Thymus (tissue), 11 donors: ENCODE measurements around the gene TRIM66. TPM values are rescaled to one million over a fixed set of nuclear protein-coding genes. Genes with fewer than 3 reads are reported as not detected.
A peak's percentile ranks its signal among the peaks of the same experiment; 100 is the strongest.

ENCODE experiments used
- DNase-seq, 9 donors: peaks; one replicate each; pipeline ENCODE4 v3.0.0-alpha.2; 2013; ENCODE audit warnings: low spot score in 9 of 9, low read depth in 6 of 9, missing footprints in 1 of 9
- H3K27ac ChIP-seq, 2 donors: one replicate each; pipeline ENCODE4 v1.5.1; 2013; ENCODE audit warnings: control low read depth in 1 of 2, low read depth in 1 of 2, low read length in 1 of 2, mild to moderate bottlenecking in 1 of 2, moderate library complexity in 1 of 2
- H3K27me3 ChIP-seq, 2 donors: one replicate each; pipeline ENCODE4 v1.5.1; 2013; ENCODE audit warnings: low read length in 1 of 2; ENCODE audit not compliant: control insufficient read depth in 2 of 2, insufficient read depth in 1 of 2
- H3K36me3 ChIP-seq, 2 donors: one replicate each; pipeline ENCODE4 v1.5.1; 2013; ENCODE audit warnings: low read length in 1 of 2, mild to moderate bottlenecking in 1 of 2, moderate library complexity in 1 of 2; ENCODE audit not compliant: control insufficient read depth in 2 of 2, insufficient read depth in 2 of 2
- H3K4me1 ChIP-seq, 2 donors: one replicate each; pipeline ENCODE4 v1.5.1; 2013; ENCODE audit warnings: low read length in 2 of 2; ENCODE audit not compliant: control insufficient read depth in 2 of 2, insufficient read depth in 2 of 2
- H3K4me3 ChIP-seq, 2 donors: one replicate each; pipeline ENCODE4 v1.5.1; 2013; ENCODE audit warnings: low read length in 2 of 2, control low read depth in 1 of 2, mild to moderate bottlenecking in 1 of 2
- H3K9me3 ChIP-seq, 2 donors: one replicate each; pipeline ENCODE4 v1.5.1; 2013; ENCODE audit warnings: low read length in 1 of 2, mild to moderate bottlenecking in 1 of 2; ENCODE audit not compliant: control insufficient read depth in 2 of 2, insufficient read depth in 1 of 2
- WGBS: extraction: QIAGEN DNeasy Blood & Tissue Kit; methylation state at CpG from one replicate; pipeline ENCODE4 v1.1.7; 2013; 5-methylcytosine and 5-hydroxymethylcytosine counted together
- polyA plus RNA-seq: library from polyadenylated mRNA; stranded (reverse); fragments of 200-250 nt; gene quantifications from one replicate; pipeline ENCODE4 v1.2.3, GENCODE V29; 2013
- total RNA-seq: library from RNA; stranded (reverse); fragments of 120-200 nt; gene quantifications from one replicate; pipeline ENCODE4 v1.2.4, GENCODE V29; 2013
- donor health status: healthy.

TRIM66 gene
- total and polyA plus RNA-seq, 2 donors, result 2.7 to 4.6 TPM

DNA sequence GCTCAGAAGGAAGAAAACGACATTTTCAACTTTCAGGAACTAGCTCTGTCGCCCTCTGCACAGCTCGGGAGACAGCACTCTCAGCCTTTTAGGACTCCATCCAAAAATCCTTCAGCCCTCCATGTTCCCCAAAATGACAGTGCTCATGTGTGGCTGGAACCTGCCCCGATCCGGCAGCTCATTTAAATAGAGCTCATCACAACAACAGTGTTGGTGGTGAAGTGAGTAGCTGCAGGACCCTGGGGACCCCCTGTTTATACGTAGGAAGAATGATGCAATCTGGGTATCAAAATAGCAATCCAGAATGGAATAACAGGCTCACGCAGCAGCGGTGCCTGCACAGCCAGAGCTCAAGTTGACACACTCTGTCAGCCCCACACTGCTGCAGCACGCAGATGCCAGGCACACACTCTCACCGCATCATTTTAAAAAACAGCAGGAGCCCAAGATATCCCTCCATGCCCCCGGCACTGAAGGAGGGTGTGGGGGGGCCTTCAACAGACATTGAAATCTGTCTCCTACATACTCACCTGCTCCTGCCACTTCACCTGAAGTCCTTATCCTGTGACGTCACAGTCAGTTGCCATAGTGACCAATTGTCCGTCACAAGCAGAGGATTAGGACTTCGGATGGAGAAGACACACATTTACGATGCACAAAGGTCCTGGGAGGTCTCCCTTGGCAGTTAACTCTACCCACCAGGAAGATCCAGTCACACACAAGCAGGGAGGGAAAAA, 24.0 kb downstream of the TRIM66 start:
- Histone ChIP-seq H3K4me3 (no peak overlapping the region), H3K4me1 (no peaks in the 10 kb centered on the region), H3K27me3 (no peaks in the 10 kb centered on the region), H3K36me3 (peaks cover 0 to 3% of the 10 kb centered on the region in 2 donors), H3K27ac (no peak overlapping the region), H3K9me3 (no peaks in the 10 kb centered on the region)
- DNase-seq, result no peak
- WGBS, result 93% methylated on average over 15 of the region's 15 CpGs

DNA sequence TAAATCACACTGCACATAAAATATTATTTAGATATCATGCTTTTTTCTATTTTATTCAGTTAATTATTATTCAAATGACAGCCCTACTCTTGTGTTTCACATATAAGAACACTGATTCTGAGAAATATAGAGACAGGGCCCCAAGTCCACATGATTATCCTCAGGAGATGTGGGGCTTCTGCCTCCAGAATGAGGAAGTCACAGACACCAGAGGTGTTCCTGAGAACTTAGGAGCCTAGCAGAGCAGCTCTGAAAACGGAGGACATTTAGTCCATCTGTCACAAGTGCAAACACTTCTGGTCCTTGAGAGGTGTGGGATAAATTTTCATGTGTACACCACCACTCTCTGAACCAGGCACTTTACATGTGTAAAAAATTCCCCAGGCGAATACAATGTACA, 26.2 kb downstream of the TRIM66 start:
- Histone ChIP-seq H3K36me3 (peaks cover 0 to 3% of the 10 kb centered on the region in 2 donors), H3K4me1 (no peaks in the 10 kb centered on the region), H3K27ac (no peak overlapping the region), H3K4me3 (no peak overlapping the region), H3K27me3 (no peaks in the 10 kb centered on the region), H3K9me3 (no peaks in the 10 kb centered on the region)
- DNase-seq, result no peak
- 85% methylated on average over 2 of the region's 2 CpGs for WGBS

DNA sequence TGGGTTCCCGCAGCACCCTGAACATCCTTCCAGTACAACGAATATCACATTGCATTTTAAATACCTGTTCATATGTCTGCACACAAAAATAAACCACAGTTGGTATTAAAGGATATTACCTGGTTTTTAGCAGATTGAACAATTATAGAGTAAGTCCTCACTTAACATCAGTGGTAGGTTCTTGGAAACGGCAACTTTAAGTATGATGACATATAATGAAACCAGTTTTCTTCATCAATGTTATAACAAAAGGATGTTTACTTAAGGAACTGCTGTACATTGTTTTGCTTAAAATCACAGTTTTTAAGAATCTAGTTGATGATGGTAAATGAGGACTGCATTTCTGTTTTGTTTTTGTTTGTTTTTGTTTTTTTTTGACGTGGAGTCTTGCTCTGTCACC, 28.0 kb downstream of the TRIM66 start:
- no peak overlapping the region for H3K4me3 ChIP-seq
- DNase-seq, result no peak
- H3K27me3 ChIP-seq, result no peaks in the 10 kb centered on the region
- H3K9me3 ChIP-seq, result no peaks in the 10 kb centered on the region
- H3K27ac ChIP-seq, result no peak overlapping the region
- H3K36me3 ChIP-seq, result peaks cover 0 to 6% of the 10 kb centered on the region in 2 donors
- WGBS, result 83% methylated on average over 4 of the region's 4 CpGs
- no peaks in the 10 kb centered on the region for H3K4me1 ChIP-seq

DNA sequence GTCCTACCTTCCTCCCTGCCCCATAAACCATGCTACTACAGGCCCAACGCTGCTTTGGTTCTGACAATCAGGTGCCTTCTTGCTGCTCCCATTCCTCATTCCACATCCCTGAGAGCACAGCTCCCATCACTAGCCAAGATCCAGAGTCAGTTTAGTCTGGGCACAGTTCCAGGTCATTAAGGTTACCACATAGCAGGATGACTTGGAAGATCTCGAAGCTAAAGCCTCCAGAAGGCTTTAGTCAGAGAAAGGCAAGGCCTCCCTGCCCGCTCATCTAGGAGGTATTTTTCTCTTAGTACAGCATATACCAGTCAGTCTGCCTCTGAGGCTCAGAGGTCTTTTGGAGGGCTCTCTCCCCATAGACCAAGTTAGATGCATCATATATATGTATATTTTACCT, 30.3 kb downstream of the TRIM66 start:
- H3K27ac ChIP-seq, result no peak overlapping the region
- WGBS, result 95% methylated on average over 3 of the region's 3 CpGs
- no peaks in the 10 kb centered on the region for H3K4me1 ChIP-seq
- no peak for DNase-seq
- no peaks in the 10 kb centered on the region for H3K9me3 ChIP-seq
- H3K36me3 ChIP-seq, result peaks cover 10 to 11% of the 10 kb centered on the region in 2 donors
- H3K27me3 ChIP-seq, result no peaks in the 10 kb centered on the region
- no peak overlapping the region for H3K4me3 ChIP-seq

DNA sequence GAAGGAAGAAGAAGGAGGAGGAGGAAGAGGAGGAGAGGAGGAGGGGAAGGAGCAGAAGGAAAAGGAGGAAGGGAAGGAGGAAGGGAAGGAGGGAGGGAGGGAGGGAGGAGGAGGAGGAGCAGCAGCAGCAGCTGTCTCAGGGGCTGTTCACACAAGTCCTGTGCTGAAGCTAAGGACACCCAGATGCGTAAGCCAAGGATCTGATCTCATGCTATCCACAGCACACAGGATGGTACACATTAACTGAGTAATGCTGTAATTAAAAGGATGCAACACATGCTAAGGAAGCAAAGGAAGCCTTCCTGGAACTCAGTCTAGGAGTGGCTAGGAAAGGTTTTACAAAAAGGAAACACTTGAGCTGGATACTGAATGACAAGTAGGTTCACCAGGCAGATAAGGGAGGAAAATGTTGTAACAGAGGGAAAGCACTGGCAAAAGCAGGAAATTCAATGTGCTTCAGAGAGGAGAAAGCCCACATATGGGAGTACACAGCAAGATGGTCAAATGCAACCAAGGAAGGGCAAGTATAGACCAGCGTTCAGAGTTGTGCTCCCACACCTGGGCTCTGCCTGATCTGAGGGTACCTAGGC, 32.0 kb downstream of the TRIM66 start:
- no peak overlapping the region for H3K27ac ChIP-seq
- H3K4me3 ChIP-seq, result no peak overlapping the region
- H3K9me3 ChIP-seq, result no peaks in the 10 kb centered on the region
- H3K36me3 ChIP-seq, result peaks cover 16 to 18% of the 10 kb centered on the region in 2 donors
- WGBS, result 96% methylated on average over 2 of the region's 2 CpGs
- no peak for DNase-seq
- H3K4me1 ChIP-seq, result no peaks in the 10 kb centered on the region
- no peaks in the 10 kb centered on the region for H3K27me3 ChIP-seq

DNA sequence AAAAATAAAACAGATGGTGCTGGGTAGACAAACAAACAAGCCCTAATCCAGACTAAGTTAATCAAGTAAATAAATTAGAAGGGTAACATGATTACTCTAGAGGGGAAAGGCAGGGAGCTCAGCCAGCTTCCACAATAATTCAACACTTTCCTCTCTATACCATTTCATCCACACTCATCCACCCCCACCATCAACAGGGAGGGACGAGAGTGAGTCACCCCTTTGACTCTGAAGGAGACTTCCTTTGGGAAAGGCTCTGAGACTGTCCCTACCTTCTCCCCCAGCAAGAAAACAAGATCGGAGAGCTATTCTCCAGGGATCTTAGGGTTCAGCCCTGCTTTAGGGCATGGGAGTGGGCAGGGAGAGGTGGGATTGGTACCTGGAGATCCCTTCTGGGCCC, 33.1 kb downstream of the TRIM66 start:
- no peaks in the 10 kb centered on the region for H3K27me3 ChIP-seq
- no peak for DNase-seq
- WGBS, result 98% methylated on average over 2 of the region's 2 CpGs
- H3K36me3 ChIP-seq, result peaks cover 23 to 25% of the 10 kb centered on the region in 2 donors
- H3K9me3 ChIP-seq, result no peaks in the 10 kb centered on the region
- H3K4me1 ChIP-seq, result no peaks in the 10 kb centered on the region
- no peak overlapping the region for H3K27ac ChIP-seq
- H3K4me3 ChIP-seq, result no peak overlapping the region

DNA sequence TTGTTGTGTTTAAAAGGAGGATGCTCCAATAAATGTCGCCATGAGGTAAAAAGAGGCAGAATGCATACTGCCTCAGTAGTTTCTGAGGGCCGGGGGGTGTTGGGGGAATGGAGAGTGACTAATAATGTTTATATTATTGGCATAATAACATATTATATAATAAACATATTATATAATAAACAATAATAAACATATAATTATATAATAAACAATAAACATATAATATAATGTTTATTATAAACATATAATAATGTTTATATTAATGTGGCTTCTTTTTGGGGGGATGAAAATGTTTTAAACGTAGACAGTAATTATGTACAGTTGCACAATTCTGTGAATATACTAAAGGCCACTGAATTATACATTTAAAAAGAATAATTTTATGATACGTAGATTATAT, 35.6 kb downstream of the TRIM66 start:
- H3K9me3 ChIP-seq, result no peaks in the 10 kb centered on the region
- H3K4me1 ChIP-seq, result no peaks in the 10 kb centered on the region
- H3K27ac ChIP-seq, result no peak overlapping the region
- no peaks in the 10 kb centered on the region for H3K27me3 ChIP-seq
- H3K4me3 ChIP-seq, result no peak overlapping the region
- peaks cover 22 to 24% of the 10 kb centered on the region in 2 donors for H3K36me3 ChIP-seq
- WGBS, result 99% methylated on average over 4 of the region's 4 CpGs
- no peak for DNase-seq

DNA sequence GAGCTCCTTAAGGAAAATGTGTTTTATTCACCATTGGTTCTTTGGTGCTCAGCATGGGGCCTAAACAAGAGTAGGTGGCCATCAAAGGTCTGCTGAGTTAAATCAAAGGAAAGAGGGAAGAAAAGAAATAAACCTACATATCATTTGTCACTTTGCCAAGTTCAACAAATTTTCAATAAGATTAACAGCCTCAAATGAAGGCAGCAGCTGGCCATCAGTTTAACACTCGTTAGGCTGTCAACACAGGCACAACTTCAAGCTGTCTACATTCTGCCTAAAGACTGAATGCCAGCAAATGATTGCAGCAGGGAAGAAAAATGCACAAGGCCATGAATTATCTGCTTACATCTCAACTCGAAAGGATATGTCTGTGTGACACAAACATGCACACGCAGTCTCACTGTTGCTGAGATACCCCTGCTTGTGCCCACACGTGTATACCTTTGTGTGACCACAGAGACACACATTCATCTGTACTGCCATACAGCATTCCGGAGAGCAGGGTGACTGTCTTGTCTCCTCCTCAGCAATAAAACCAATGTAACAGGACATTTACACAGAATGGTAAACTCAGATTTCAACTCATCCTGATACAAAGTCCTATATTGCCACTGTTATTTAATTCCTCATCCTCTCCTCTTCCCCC, 40.1 kb downstream of the TRIM66 start:
- H3K4me3 ChIP-seq, result no peak overlapping the region
- no peaks in the 10 kb centered on the region for H3K27me3 ChIP-seq
- H3K36me3 ChIP-seq, result peaks cover 22 to 30% of the 10 kb centered on the region in 2 donors
- DNase-seq, result no peak
- H3K9me3 ChIP-seq, result no peaks in the 10 kb centered on the region
- WGBS, result 96% methylated on average over 5 of the region's 5 CpGs
- H3K27ac ChIP-seq, result no peak overlapping the region
- peaks cover 0 to 4% of the 10 kb centered on the region in 2 donors for H3K4me1 ChIP-seq

DNA sequence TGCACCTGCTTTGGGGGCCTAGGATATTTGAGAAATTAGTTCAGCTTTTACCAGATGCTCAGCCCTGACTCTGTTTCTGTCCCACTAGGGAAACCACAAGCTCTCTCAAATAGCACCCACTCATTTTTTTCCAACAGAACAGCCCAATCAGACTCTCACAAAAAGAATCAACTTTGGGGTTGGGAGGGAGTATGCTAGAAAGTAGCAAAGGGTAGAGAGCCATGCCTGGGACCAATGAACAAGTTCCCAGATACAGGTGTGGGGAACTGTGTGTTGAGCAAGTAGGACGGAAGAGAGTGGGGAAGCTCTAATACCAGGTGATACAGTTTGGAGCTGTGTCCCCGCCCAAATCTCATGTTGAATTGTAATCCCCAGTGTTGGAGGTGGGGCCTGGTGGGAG, 41.1 kb downstream of the TRIM66 start:
- H3K4me3 ChIP-seq, result no peak overlapping the region
- H3K27ac ChIP-seq, result no peak overlapping the region
- no peaks in the 10 kb centered on the region for H3K27me3 ChIP-seq
- peaks cover 21 to 28% of the 10 kb centered on the region in 2 donors for H3K36me3 ChIP-seq
- peak in 1 of 9 donors; percentile 4 for DNase-seq
- peaks cover 0 to 4% of the 10 kb centered on the region in 2 donors for H3K4me1 ChIP-seq
- WGBS, result 95% methylated on average over 2 of the region's 2 CpGs
- no peaks in the 10 kb centered on the region for H3K9me3 ChIP-seq
